ENCODE results near the gene MAEA. TPM values are rescaled to one million over a fixed set of nuclear protein-coding genes. Genes with fewer than 3 reads are reported as not detected.
"Not testable (repeated sequence)": the region's sequence is repeated elsewhere in the genome, so short reads cannot be mapped to it uniquely, and the experiment has no call there.

The MAEA gene
- polyA plus RNA-seq, 2 donors = 43.3 to 54.3 TPM

- no peak overlapping the region for H3K4me3 ChIP-seq (ENCODE audit: low read depth in 1 of 2, low read length in 2 of 2)
- peaks cover 18 to 65% of the 10 kb centered on the region in 2 donors for H3K36me3 ChIP-seq (ENCODE audit: control insufficient read depth in 2 of 2, insufficient read depth in 2 of 2, low read length in 1 of 2)
- no peaks in the 10 kb centered on the region for H3K27me3 ChIP-seq (ENCODE audit: control insufficient read depth in 1 of 2, insufficient read depth in 2 of 2, low read length in 2 of 2)
- H3K4me1 ChIP-seq (ENCODE audit: control insufficient read depth in 2 of 2, insufficient read depth in 2 of 2, low read length in 1 of 2) = peaks cover 3 to 19% of the 10 kb centered on the region in 2 donors
- H3K9me3 ChIP-seq (ENCODE audit: control insufficient read depth in 2 of 2, insufficient read depth in 1 of 2, low read depth in 1 of 2, low read length in 1 of 2) = peaks cover 0 to 3% of the 10 kb centered on the region in 2 donors
- peak overlapping the region; percentile 52 to 85 for H3K27ac ChIP-seq (ENCODE audit: low read depth in 2 of 2, low read length in 1 of 2)
- WGBS, 2 donors = 88 to 90% methylated on average over 21 of the region's 21 CpGs
Measured at GRCh38 chr4:1331591-1332353, 42.1 kb downstream of the MAEA start.

- WGBS, 2 donors = 70 to 76% methylated on average over 13 of the region's 13 CpGs
- peaks cover 0 to 6% of the 10 kb centered on the region in 2 donors for H3K9me3 ChIP-seq (ENCODE audit: control insufficient read depth in 2 of 2, insufficient read depth in 1 of 2, low read depth in 1 of 2, low read length in 1 of 2)
- H3K4me3 ChIP-seq (ENCODE audit: low read depth in 1 of 2, low read length in 2 of 2) = no peak overlapping the region
- H3K27ac ChIP-seq (ENCODE audit: low read depth in 2 of 2, low read length in 1 of 2) = peak overlapping the region; percentile 50 to 85
- peaks cover 3 to 27% of the 10 kb centered on the region in 2 donors for H3K4me1 ChIP-seq (ENCODE audit: control insufficient read depth in 2 of 2, insufficient read depth in 2 of 2, low read length in 1 of 2)
- H3K36me3 ChIP-seq (ENCODE audit: control insufficient read depth in 2 of 2, insufficient read depth in 2 of 2, low read length in 1 of 2) = peaks cover 18 to 65% of the 10 kb centered on the region in 2 donors
- no peaks in the 10 kb centered on the region for H3K27me3 ChIP-seq (ENCODE audit: control insufficient read depth in 1 of 2, insufficient read depth in 2 of 2, low read length in 2 of 2)
Measured at GRCh38 chr4:1332686-1333085, 43.0 kb downstream of the MAEA start.

- Histone ChIP-seq H3K27me3 (ENCODE audit: control insufficient read depth in 1 of 2, insufficient read depth in 2 of 2, low read length in 2 of 2) (no peaks in the 10 kb centered on the region), H3K9me3 (ENCODE audit: control insufficient read depth in 2 of 2, insufficient read depth in 1 of 2, low read depth in 1 of 2, low read length in 1 of 2) (peaks cover 0 to 6% of the 10 kb centered on the region in 2 donors), H3K36me3 (ENCODE audit: control insufficient read depth in 2 of 2, insufficient read depth in 2 of 2, low read length in 1 of 2) (peaks cover 14 to 65% of the 10 kb centered on the region in 2 donors), H3K4me1 (ENCODE audit: control insufficient read depth in 2 of 2, insufficient read depth in 2 of 2, low read length in 1 of 2) (peaks cover 3 to 32% of the 10 kb centered on the region in 2 donors), H3K27ac (ENCODE audit: low read depth in 2 of 2, low read length in 1 of 2) (peak overlapping the region; percentile 50 to 85), H3K4me3 (ENCODE audit: low read depth in 1 of 2, low read length in 2 of 2) (no peak overlapping the region)
- WGBS, 2 donors = 88 to 93% methylated on average over 8 of the region's 8 CpGs
Measured at GRCh38 chr4:1333256-1333655, 43.6 kb downstream of the MAEA start.

GRCh38 chr4:1333851-1334578 lies 44.3 kb downstream of the MAEA start:
- peak overlapping the region in 1 of 2 donors; percentile 3 for H3K27ac ChIP-seq (ENCODE audit: low read depth in 2 of 2, low read length in 1 of 2)
- H3K36me3 ChIP-seq (ENCODE audit: control insufficient read depth in 2 of 2, insufficient read depth in 2 of 2, low read length in 1 of 2) = peaks cover 18 to 65% of the 10 kb centered on the region in 2 donors
- peaks cover 3 to 35% of the 10 kb centered on the region in 2 donors for H3K4me1 ChIP-seq (ENCODE audit: control insufficient read depth in 2 of 2, insufficient read depth in 2 of 2, low read length in 1 of 2)
- not testable (repeated sequence) for H3K4me3 ChIP-seq (ENCODE audit: low read depth in 1 of 2, low read length in 2 of 2); H3K9me3 ChIP-seq (ENCODE audit: control insufficient read depth in 2 of 2, insufficient read depth in 1 of 2, low read depth in 1 of 2, low read length in 1 of 2); H3K27me3 ChIP-seq (ENCODE audit: control insufficient read depth in 1 of 2, insufficient read depth in 2 of 2, low read length in 2 of 2)
- 70 to 71% methylated on average over 11 of the region's 12 CpGs for WGBS, 2 donors

GRCh38 chr4:1334579-1334895 lies 44.8 kb downstream of the MAEA start:
- H3K4me3 ChIP-seq (ENCODE audit: low read depth in 1 of 2, low read length in 2 of 2) = no peak overlapping the region
- H3K9me3 ChIP-seq (ENCODE audit: control insufficient read depth in 2 of 2, insufficient read depth in 1 of 2, low read depth in 1 of 2, low read length in 1 of 2) = peaks cover 0 to 8% of the 10 kb centered on the region in 2 donors
- no peaks in the 10 kb centered on the region for H3K27me3 ChIP-seq (ENCODE audit: control insufficient read depth in 1 of 2, insufficient read depth in 2 of 2, low read length in 2 of 2)
- WGBS, 2 donors = 88 to 92% methylated on average over 5 to 6 of the region's 6 CpGs
- peaks cover 3 to 31% of the 10 kb centered on the region in 2 donors for H3K4me1 ChIP-seq (ENCODE audit: control insufficient read depth in 2 of 2, insufficient read depth in 2 of 2, low read length in 1 of 2)
- H3K36me3 ChIP-seq (ENCODE audit: control insufficient read depth in 2 of 2, insufficient read depth in 2 of 2, low read length in 1 of 2) = peaks cover 19 to 63% of the 10 kb centered on the region in 2 donors
- peak overlapping the region in 1 of 2 donors; percentile 0 for H3K27ac ChIP-seq (ENCODE audit: low read depth in 2 of 2, low read length in 1 of 2)

- not testable (repeated sequence) for H3K9me3 ChIP-seq (ENCODE audit: control insufficient read depth in 2 of 2, insufficient read depth in 1 of 2, low read depth in 1 of 2, low read length in 1 of 2); H3K27ac ChIP-seq (ENCODE audit: low read depth in 2 of 2, low read length in 1 of 2); H3K27me3 ChIP-seq (ENCODE audit: control insufficient read depth in 1 of 2, insufficient read depth in 2 of 2, low read length in 2 of 2); H3K4me3 ChIP-seq (ENCODE audit: low read depth in 1 of 2, low read length in 2 of 2)
- H3K36me3 ChIP-seq (ENCODE audit: control insufficient read depth in 2 of 2, insufficient read depth in 2 of 2, low read length in 1 of 2) = peaks cover 23 to 68% of the 10 kb centered on the region in 2 donors
- WGBS, 2 donors = 70 to 78% methylated on average over 4 of the region's 4 CpGs
- H3K4me1 ChIP-seq (ENCODE audit: control insufficient read depth in 2 of 2, insufficient read depth in 2 of 2, low read length in 1 of 2) = peaks cover 3 to 31% of the 10 kb centered on the region in 2 donors
Measured at GRCh38 chr4:1335193-1335883, 45.6 kb downstream of the MAEA start.

- Histone ChIP-seq H3K4me3 (ENCODE audit: low read depth in 1 of 2, low read length in 2 of 2) (no peak overlapping the region), H3K4me1 (ENCODE audit: control insufficient read depth in 2 of 2, insufficient read depth in 2 of 2, low read length in 1 of 2) (peaks cover under 1 to 31% of the 10 kb centered on the region in 2 donors), H3K9me3 (ENCODE audit: control insufficient read depth in 2 of 2, insufficient read depth in 1 of 2, low read depth in 1 of 2, low read length in 1 of 2) (peaks cover 0 to 8% of the 10 kb centered on the region in 2 donors), H3K27ac (ENCODE audit: low read depth in 2 of 2, low read length in 1 of 2) (peak overlapping the region; percentile 15 to 78), H3K27me3 (ENCODE audit: control insufficient read depth in 1 of 2, insufficient read depth in 2 of 2, low read length in 2 of 2) (no peaks in the 10 kb centered on the region), H3K36me3 (ENCODE audit: control insufficient read depth in 2 of 2, insufficient read depth in 2 of 2, low read length in 1 of 2) (peaks cover 25 to 73% of the 10 kb centered on the region in 2 donors)
- 74 to 86% methylated on average over 7 of the region's 7 CpGs for WGBS, 2 donors
Measured at GRCh38 chr4:1336088-1336491, 46.4 kb downstream of the MAEA start.

GRCh38 chr4:1337376-1337831 lies 47.7 kb downstream of the MAEA start:
- WGBS, 2 donors = 60 to 67% methylated on average over 11 of the region's 11 CpGs
- H3K4me1 ChIP-seq (ENCODE audit: control insufficient read depth in 2 of 2, insufficient read depth in 2 of 2, low read length in 1 of 2) = peaks cover 0 to 25% of the 10 kb centered on the region in 2 donors
- peaks cover 0 to 8% of the 10 kb centered on the region in 2 donors for H3K9me3 ChIP-seq (ENCODE audit: control insufficient read depth in 2 of 2, insufficient read depth in 1 of 2, low read depth in 1 of 2, low read length in 1 of 2)
- peaks cover 25 to 66% of the 10 kb centered on the region in 2 donors for H3K36me3 ChIP-seq (ENCODE audit: control insufficient read depth in 2 of 2, insufficient read depth in 2 of 2, low read length in 1 of 2)
- no peaks in the 10 kb centered on the region for H3K27me3 ChIP-seq (ENCODE audit: control insufficient read depth in 1 of 2, insufficient read depth in 2 of 2, low read length in 2 of 2)
- H3K4me3 ChIP-seq (ENCODE audit: low read depth in 1 of 2, low read length in 2 of 2) = no peak overlapping the region
- peak overlapping the region; percentile 78 to 84 for H3K27ac ChIP-seq (ENCODE audit: low read depth in 2 of 2, low read length in 1 of 2)

Data from esophagus (tissue), 2 donors.